HepG2 (cell line): ENCODE data around the gene NME9. TPM values are rescaled to one million over a fixed set of nuclear protein-coding genes. Genes with fewer than 3 reads are reported as not detected.

ENCODE experiments used
- AKAP8 ChIP-seq: sonication (generic); formaldehyde crosslinking; IDR thresholded peaks from 2 replicates; pipeline ENCODE4 v1.5.1; 2020; ENCODE audit warnings: mild to moderate bottlenecking, missing genetic modification reagents
- ESRRA ChIP-seq: sonication (generic); formaldehyde crosslinking; IDR thresholded peaks from 2 replicates; pipeline ENCODE4 v1.5.1; 2020; ENCODE audit warnings: mild to moderate bottlenecking, low read depth, missing genetic modification reagents
- FIP1L1 ChIP-seq: fragments of 200-400 bp; formaldehyde crosslinking; IDR thresholded peaks from 2 replicates; pipeline ENCODE4 v1.6.1; 2018; ENCODE audit warnings: low read depth, mild to moderate bottlenecking, low read length, moderate library complexity, borderline replicate concordance; ENCODE audit not compliant: insufficient read depth
- FOXA1 ChIP-seq, 2 experiments: fragments of 450-650 bp in 1 of 2; sonication (generic) in 1 of 2; formaldehyde crosslinking in 1 of 2; IDR thresholded peaks; 2 replicates each; pipeline versions ENCODE4 v1.4.0 to v1.6.1; 2016 to 2020; ENCODE audit warnings: missing genetic modification reagents in 1 of 2
- HNRNPL ChIP-seq: fragments of 200-400 bp; formaldehyde crosslinking; IDR thresholded peaks from 2 replicates; pipeline ENCODE4 v1.6.1; 2017; ENCODE audit warnings: mild to moderate bottlenecking, low read depth, low read length
- KDM2A ChIP-seq: sonication (generic); formaldehyde crosslinking; IDR thresholded peaks from 2 replicates; pipeline ENCODE4 v1.4.0; 2020; ENCODE audit warnings: low read depth, missing genetic modification reagents, borderline replicate concordance
- KLF13 ChIP-seq: sonication (generic); formaldehyde crosslinking; IDR thresholded peaks from 2 replicates; pipeline ENCODE4 v1.4.0; 2020; ENCODE audit warnings: mild to moderate bottlenecking, missing genetic modification reagents
- NR3C1 ChIP-seq: sonication (generic); formaldehyde crosslinking; IDR thresholded peaks from 2 replicates; pipeline ENCODE4 v1.4.0; 2020; ENCODE audit warnings: missing genetic modification reagents
- PBX3 ChIP-seq: sonication (generic); formaldehyde crosslinking; IDR thresholded peaks from 2 replicates; pipeline ENCODE4 v1.8.1; 2023; ENCODE audit warnings: missing genetic modification reagents, inconsistent platforms, borderline replicate concordance
- PCBP1 ChIP-seq: fragments of 200-400 bp; formaldehyde crosslinking; IDR thresholded peaks from 2 replicates; pipeline ENCODE4 v1.6.1; 2017; ENCODE audit warnings: mild to moderate bottlenecking, low read depth, low read length, borderline replicate concordance
- PLSCR1 ChIP-seq: sonication (generic); formaldehyde crosslinking; IDR thresholded peaks from 2 replicates; pipeline ENCODE4 v1.5.0; 2020; ENCODE audit warnings: missing genetic modification reagents, mild to moderate bottlenecking, borderline replicate concordance
- PREB ChIP-seq: sonication (generic); formaldehyde crosslinking; IDR thresholded peaks from 2 replicates; pipeline ENCODE4 v1.4.0; 2020; ENCODE audit warnings: missing genetic modification reagents
- RFXAP ChIP-seq: sonication (generic); formaldehyde crosslinking; IDR thresholded peaks from 2 replicates; pipeline ENCODE4 v1.4.0; 2020; ENCODE audit warnings: missing genetic modification reagents, borderline replicate concordance
- SAFB2 ChIP-seq: sonication (generic); formaldehyde crosslinking; IDR thresholded peaks from 2 replicates; pipeline ENCODE4 v1.5.1; 2020; ENCODE audit warnings: missing genetic modification reagents, low read depth, mild to moderate bottlenecking, borderline replicate concordance
- SMARCE1 ChIP-seq: fragments of 450-650 bp; IDR thresholded peaks from 2 replicates; pipeline ENCODE4 v1.6.1; 2017; ENCODE audit warnings: borderline replicate concordance
- U2AF2 ChIP-seq: fragments of 200-400 bp; formaldehyde crosslinking; IDR thresholded peaks from 2 replicates; pipeline ENCODE4 v1.6.1; 2017; ENCODE audit warnings: low read depth, mild to moderate bottlenecking, low read length
- WIZ ChIP-seq: sonication (generic); formaldehyde crosslinking; IDR thresholded peaks from 2 replicates; pipeline ENCODE4 v1.5.1; 2020; ENCODE audit warnings: mild to moderate bottlenecking, missing genetic modification reagents
- YEATS2 ChIP-seq: sonication (generic); formaldehyde crosslinking; IDR thresholded peaks from 2 replicates; pipeline ENCODE4 v1.4.0; 2020; ENCODE audit warnings: missing genetic modification reagents, borderline replicate concordance
- ZBTB7B ChIP-seq: sonication (generic); formaldehyde crosslinking; IDR thresholded peaks from 2 replicates; pipeline ENCODE4 v1.4.0; 2020; ENCODE audit warnings: missing genetic modification reagents
- ZNF331 ChIP-seq: sonication (generic); formaldehyde crosslinking; IDR thresholded peaks from 2 replicates; pipeline ENCODE4 v1.4.0; 2020; ENCODE audit warnings: missing genetic modification reagents
- ZNF510 ChIP-seq: sonication (generic); formaldehyde crosslinking; IDR thresholded peaks from 2 replicates; pipeline ENCODE4 v1.4.0; 2020; ENCODE audit warnings: low read depth, mild to moderate bottlenecking, missing genetic modification reagents
- ZNF558 ChIP-seq: sonication (generic); formaldehyde crosslinking; IDR thresholded peaks from 2 replicates; pipeline ENCODE4 v1.9.0; 2022; ENCODE audit warnings: mild to moderate bottlenecking, missing genetic modification reagents, borderline replicate concordance
- ZNF7 ChIP-seq: IDR thresholded peaks from 2 replicates; pipeline ENCODE4 v1.6.1; 2016; ENCODE audit warnings: missing biosample characterization, missing genetic modification reagents
- ZNF709 ChIP-seq: sonication (generic); formaldehyde crosslinking; IDR thresholded peaks from 2 replicates; pipeline ENCODE4 v1.5.0; 2020; ENCODE audit warnings: mild to moderate bottlenecking, missing genetic modification reagents
- ZNF777 ChIP-seq: sonication (generic); formaldehyde crosslinking; IDR thresholded peaks from 2 replicates; pipeline ENCODE4 v1.4.0; 2020; ENCODE audit warnings: missing genetic modification reagents
- polyA plus RNA-seq, 8 experiments: library from polyadenylated mRNA; depleted of rRNA in 3 of 8; stranded (reverse) in 7 of 8; unstranded in 1 of 8; fragments of >200 nt; fragmentation: Illumina TruSeq in 4 of 8; extraction: Trizol in 4 of 8; gene quantifications; 2 replicates each; pipeline versions ENCODE4 v1.2.1 to v1.2.3, GENCODE V29; 2011 to 2016; ENCODE audit warnings: low read depth in 4 of 8, missing spikeins in 1 of 8, mixed read lengths in 1 of 8; ENCODE audit not compliant: insufficient read depth in 1 of 8
- total RNA-seq, 5 experiments: library from RNA; depleted of rRNA; stranded (reverse); fragments of >200 nt; fragmentation: Illumina TruSeq; extraction: Trizol; gene quantifications; 2 replicates each; pipeline ENCODE4 v1.2.3, GENCODE V29; 2016; ENCODE audit warnings: low read depth in 1 of 5
- TF ChIP-seq, protein P1 (sequence below): sonication (generic); formaldehyde crosslinking; IDR thresholded peaks from 2 replicates; pipeline ENCODE4 v1.4.0; 2020; ENCODE audit warnings: low read depth, mild to moderate bottlenecking, missing genetic modification reagents

NME9 gene
- total and polyA plus RNA-seq, 2 of the 13 experiments (the other 11 are each of a cell fraction or from before 2014, with no cell fraction given): not detected

DNA sequence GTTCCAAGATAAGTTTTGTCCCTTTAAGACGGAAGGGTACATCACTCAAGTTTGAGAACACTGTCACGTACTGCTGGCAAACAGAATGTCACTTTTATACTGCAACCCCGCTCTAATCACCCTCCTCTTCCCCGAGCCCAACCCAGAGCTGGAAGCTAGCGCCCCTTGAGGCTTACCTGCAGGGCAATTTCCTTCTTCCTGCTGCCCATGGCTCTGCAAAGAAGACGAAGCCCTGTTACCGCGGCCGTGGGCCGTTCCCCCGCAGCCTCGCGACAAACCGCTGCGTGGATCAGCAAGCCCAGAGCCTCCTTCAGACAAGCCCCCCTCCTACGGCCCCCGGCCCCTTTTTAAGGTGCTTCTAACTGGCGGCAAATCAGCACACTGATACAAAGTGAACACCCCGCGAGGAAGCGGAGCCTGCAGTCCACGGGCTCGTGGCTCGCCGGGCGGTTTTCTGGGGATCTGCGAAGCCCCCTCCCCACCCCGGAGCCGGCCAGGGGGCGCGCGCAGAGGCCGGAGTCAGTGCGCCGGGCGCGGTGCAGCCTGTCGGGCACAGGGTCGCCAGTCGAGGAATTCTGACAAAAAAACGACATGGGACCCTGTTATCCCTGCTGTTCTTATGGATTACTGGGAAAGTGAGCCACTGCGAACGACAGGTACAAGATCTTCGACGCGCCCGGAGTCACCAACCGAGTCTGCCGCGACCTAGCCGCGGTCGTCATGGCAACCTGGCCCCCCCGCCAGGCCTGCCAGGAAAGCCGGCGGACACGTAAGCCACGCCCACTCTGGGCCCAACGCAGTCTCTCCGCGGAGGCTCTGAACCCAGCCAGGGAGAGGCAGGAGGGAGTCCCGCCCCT lies at the start of gene NME9 (continued):
- no peak for TF ChIP-seq PBX3 (CRISPR knock-in tag)
- no peak for TF ChIP-seq KLF13
- TF ChIP-seq, protein P1, sequence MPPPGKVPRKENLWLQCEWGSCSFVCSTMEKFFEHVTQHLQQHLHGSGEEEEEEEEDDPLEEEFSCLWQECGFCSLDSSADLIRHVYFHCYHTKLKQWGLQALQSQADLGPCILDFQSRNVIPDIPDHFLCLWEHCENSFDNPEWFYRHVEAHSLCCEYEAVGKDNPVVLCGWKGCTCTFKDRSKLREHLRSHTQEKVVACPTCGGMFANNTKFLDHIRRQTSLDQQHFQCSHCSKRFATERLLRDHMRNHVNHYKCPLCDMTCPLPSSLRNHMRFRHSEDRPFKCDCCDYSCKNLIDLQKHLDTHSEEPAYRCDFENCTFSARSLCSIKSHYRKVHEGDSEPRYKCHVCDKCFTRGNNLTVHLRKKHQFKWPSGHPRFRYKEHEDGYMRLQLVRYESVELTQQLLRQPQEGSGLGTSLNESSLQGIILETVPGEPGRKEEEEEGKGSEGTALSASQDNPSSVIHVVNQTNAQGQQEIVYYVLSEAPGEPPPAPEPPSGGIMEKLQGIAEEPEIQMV (CRISPR knock-in tag): no peak
- no peak for TF ChIP-seq PLSCR1 (CRISPR knock-in tag)
- no peak for TF ChIP-seq FOXA1 (IDR thresholded peaks at IDR 0.05)
- no peak for TF ChIP-seq FOXA1 (CRISPR knock-in tag; IDR thresholded peaks at IDR 0.05)
- TF ChIP-seq ESRRA (CRISPR knock-in tag): no peak
- no peak for TF ChIP-seq PCBP1
- TF ChIP-seq WIZ (CRISPR knock-in tag): no peak
- no peak for TF ChIP-seq SAFB2
- TF ChIP-seq ZNF510: 0 out of 2 replicates have a peak, but pooled peaks have one; percentile 48
- TF ChIP-seq U2AF2: 0 out of 2 replicates have a peak, but pooled peaks have one; percentile 89
- peak; percentile 49; the same call in 1 of the 2 replicates for TF ChIP-seq KDM2A (CRISPR knock-in tag)
- no peak for TF ChIP-seq ZNF709 (CRISPR knock-in tag)
- no peak for TF ChIP-seq SMARCE1
- no peak for TF ChIP-seq HNRNPL
- no peak for TF ChIP-seq RFXAP (CRISPR knock-in tag)
- TF ChIP-seq FIP1L1: no peak
- TF ChIP-seq ZNF7 (CRISPR knock-in tag): no peak
- TF ChIP-seq NR3C1: no peak
- TF ChIP-seq ZNF558 (CRISPR knock-in tag): no peak
- 0 out of 2 replicates have a peak, but pooled peaks have one; percentile 59 for TF ChIP-seq ZNF331 (CRISPR knock-in tag)
- TF ChIP-seq YEATS2: no peak
- TF ChIP-seq PREB (CRISPR knock-in tag): no peak
- no peak for TF ChIP-seq AKAP8
- TF ChIP-seq ZBTB7B: 0 out of 2 replicates have a peak, but pooled peaks have one; percentile 45
- TF ChIP-seq ZNF777 (CRISPR knock-in tag): peak; percentile 87
